GM18507 (cell line): ENCODE measurements around the gene COMMD4.

ENCODE experiments used
- DNase-seq: peaks from one replicate; pipeline ENCODE4 v3.0.0; 2011; ENCODE audit warnings: low read depth; ENCODE audit not compliant: insufficient read length; ENCODE audit errors: extremely low spot score
- FAIRE-seq: peaks from 2 replicates; lab custom pipeline; 2011; peaks lifted over from hg19 to GRCh38; lab: Jason Lieb, UNC

Gene COMMD4

GRCh38 chr15:75352186-75353080 lies 16.6 kb downstream of the COMMD4 start:
- FAIRE-seq = no peak
- no peak for DNase-seq

- no peak for FAIRE-seq
- no peak for DNase-seq
These were observed 17.7 kb downstream of the COMMD4 start for GRCh38 chr15:75353604-75354003.

- FAIRE-seq (no peak), DNase-seq (no peak)
These were observed 18.6 kb downstream of the COMMD4 start for GRCh38 chr15:75354454-75354853.

- FAIRE-seq (no peak), DNase-seq (no peak)
These were observed 19.5 kb downstream of the COMMD4 start for GRCh38 chr15:75355369-75355768.

GRCh38 chr15:75356006-75356405 lies 20.1 kb downstream of the COMMD4 start:
- DNase-seq (no peak), FAIRE-seq (no peak)

- FAIRE-seq = no peak
- no peak for DNase-seq
These were observed 20.7 kb downstream of the COMMD4 start for GRCh38 chr15:75356517-75356916.

- FAIRE-seq (no peak), DNase-seq (no peak)
These were observed 22.3 kb downstream of the COMMD4 start for GRCh38 chr15:75357976-75358673.

GRCh38 chr15:75358771-75359536 lies 23.1 kb downstream of the COMMD4 start:
- FAIRE-seq = no peak
- no peak for DNase-seq

GRCh38 chr15:75359537-75360250 lies 23.8 kb downstream of the COMMD4 start:
- DNase-seq = no peak

GRCh38 chr15:75360391-75360790 lies 24.5 kb downstream of the COMMD4 start:
- FAIRE-seq (no peak), DNase-seq (no peak)

More at GRCh38 chr15:75359537-75360250, 23.8 kb downstream of the COMMD4 start:
- FAIRE-seq = no peak

GRCh38 chr15:75360856-75361255 lies 25.0 kb downstream of the COMMD4 start:
- no peak for FAIRE-seq

GRCh38 chr15:75361361-75361988 lies 25.6 kb downstream of the COMMD4 start:
- DNase-seq (no peak), FAIRE-seq (no peak)

More at GRCh38 chr15:75360856-75361255, 25.0 kb downstream of the COMMD4 start:
- DNase-seq = no peak

GRCh38 chr15:75361989-75362641 lies 26.3 kb downstream of the COMMD4 start:
- no peak for DNase-seq
- FAIRE-seq = no peak

- DNase-seq = no peak
- FAIRE-seq = no peak
These were observed 26.9 kb downstream of the COMMD4 start for GRCh38 chr15:75362642-75363249.

- DNase-seq = no peak
- FAIRE-seq = no peak
These were observed 27.9 kb downstream of the COMMD4 start for GRCh38 chr15:75363786-75364185.

- FAIRE-seq (no peak), DNase-seq (no peak)
These were observed 29.0 kb downstream of the COMMD4 start for GRCh38 chr15:75364881-75365280.

- DNase-seq (no peak), FAIRE-seq (no peak)
These were observed 30.3 kb downstream of the COMMD4 start for GRCh38 chr15:75366163-75366562.

GRCh38 chr15:75367006-75367405 lies 31.1 kb downstream of the COMMD4 start:
- DNase-seq = no peak
- no peak for FAIRE-seq
